HUES6 (cell line): Measurements from ENCODE around the gene ADAMTS2.

Experiments
- H3K27ac ChIP-seq: 2 replicates; pipeline ENCODE4 v1.7.0; 2013; ENCODE audit warnings: low read depth, mild to moderate bottlenecking, low read length, inconsistent platforms
- H3K27me3 ChIP-seq: 2 replicates; pipeline ENCODE4 v1.6.1; 2013; ENCODE audit warnings: low read length; ENCODE audit not compliant: control insufficient read depth, insufficient read depth
- H3K36me3 ChIP-seq: 2 replicates; pipeline ENCODE4 v1.6.1; 2013; ENCODE audit warnings: low read length; ENCODE audit not compliant: control insufficient read depth, insufficient read depth
- H3K4me1 ChIP-seq: 2 replicates; pipeline ENCODE4 v1.6.1; 2013; ENCODE audit warnings: low read length; ENCODE audit not compliant: control insufficient read depth, insufficient read depth
- H3K4me3 ChIP-seq: 2 replicates; pipeline ENCODE4 v1.5.1; 2013; ENCODE audit warnings: low read depth, low read length
- H3K9ac ChIP-seq: one replicate; pipeline ENCODE4 v1.6.1; 2013; ENCODE audit warnings: mild to moderate bottlenecking, low read length
- H3K9me3 ChIP-seq: 2 replicates; pipeline ENCODE4 v1.6.1; 2013; ENCODE audit warnings: low read depth, low read length; ENCODE audit not compliant: control insufficient read depth, insufficient read depth

ADAMTS2 gene

DNA sequence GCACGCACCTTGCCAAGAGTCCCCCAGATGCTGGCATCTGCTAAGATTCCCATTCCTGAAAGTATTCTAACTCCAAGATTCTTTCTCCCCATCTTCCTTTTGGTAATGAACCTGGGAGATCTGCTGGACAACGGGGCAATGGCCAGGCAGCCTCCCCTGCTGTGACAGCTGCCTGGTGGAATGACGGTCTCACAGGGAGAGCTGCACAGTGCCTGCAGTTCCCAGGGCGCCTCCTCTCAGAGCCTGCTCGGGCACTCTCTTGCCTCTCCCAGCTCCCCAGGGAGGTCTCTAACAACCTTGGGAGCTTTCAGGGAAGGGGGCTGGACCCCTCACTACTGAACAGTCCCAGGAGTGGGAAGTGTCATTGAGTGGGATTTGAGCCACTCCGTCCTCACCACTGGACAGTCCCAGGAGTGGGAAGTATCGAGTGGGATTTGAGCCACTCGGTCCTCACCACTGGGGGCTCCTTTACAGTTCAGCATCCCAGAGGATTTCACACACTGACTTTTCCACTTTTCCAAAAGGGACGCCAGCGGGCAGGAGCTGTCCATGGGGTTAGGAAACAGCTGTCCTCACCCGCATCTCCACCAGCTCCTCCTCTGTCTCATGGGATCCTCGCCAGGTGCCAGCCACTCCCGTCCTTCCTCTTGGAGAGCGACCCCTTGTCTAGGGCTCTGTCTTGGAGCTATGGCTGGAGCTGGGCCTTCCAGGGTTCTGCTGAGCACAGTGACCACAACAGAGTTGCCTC is 65.7 kb downstream of the ADAMTS2 start:
- Histone ChIP-seq H3K36me3 (no peaks in the 10 kb centered on the region), H3K4me3 (no peak overlapping the region), H3K9ac (no peak overlapping the region), H3K9me3 (no peaks in the 10 kb centered on the region), H3K27me3 (no peaks in the 10 kb centered on the region), H3K4me1 (no peaks in the 10 kb centered on the region), H3K27ac (no peak overlapping the region)

GRCh38 chr5:179278546-179278945 is 66.7 kb downstream of the ADAMTS2 start:
- no peak overlapping the region for H3K9ac ChIP-seq
- H3K4me1 ChIP-seq, result no peaks in the 10 kb centered on the region
- H3K36me3 ChIP-seq, result no peaks in the 10 kb centered on the region
- no peaks in the 10 kb centered on the region for H3K27me3 ChIP-seq
- H3K4me3 ChIP-seq, result no peak overlapping the region
- no peaks in the 10 kb centered on the region for H3K9me3 ChIP-seq
- H3K27ac ChIP-seq, result no peak overlapping the region

DNA sequence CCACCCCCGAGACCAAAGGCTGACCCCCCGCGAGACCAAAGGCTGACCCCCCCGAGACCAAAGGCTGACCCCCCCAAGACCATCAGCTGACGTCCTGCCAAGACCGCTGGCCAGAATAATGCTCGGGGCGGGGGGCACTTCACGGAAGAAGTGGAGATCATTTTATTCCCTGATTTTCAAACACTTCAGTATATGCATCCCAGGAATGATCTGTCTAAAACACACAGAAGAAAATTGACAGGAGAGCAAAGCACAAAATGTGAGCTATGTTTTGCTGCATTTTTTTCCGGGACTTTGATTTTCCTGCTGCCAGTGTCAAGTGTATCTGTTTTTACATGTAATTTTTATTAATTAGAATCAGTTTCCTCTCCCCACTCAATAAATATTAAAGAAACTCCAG is 67.1 kb downstream of the ADAMTS2 start:
- no peaks in the 10 kb centered on the region for H3K4me1 ChIP-seq
- no peak overlapping the region for H3K4me3 ChIP-seq
- no peaks in the 10 kb centered on the region for H3K36me3 ChIP-seq
- H3K9ac ChIP-seq, result no peak overlapping the region
- H3K27ac ChIP-seq, result no peak overlapping the region
- H3K27me3 ChIP-seq, result no peaks in the 10 kb centered on the region
- H3K9me3 ChIP-seq, result no peaks in the 10 kb centered on the region

GRCh38 chr5:179276838-179277395 is 68.3 kb downstream of the ADAMTS2 start:
- Histone ChIP-seq H3K4me3 (no peak overlapping the region), H3K27ac (no peak overlapping the region)

GRCh38 chr5:179275941-179276837 is 69.1 kb downstream of the ADAMTS2 start:
- H3K9ac ChIP-seq, result no peak overlapping the region
- no peak overlapping the region for H3K27ac ChIP-seq
- no peaks in the 10 kb centered on the region for H3K27me3 ChIP-seq

More at GRCh38 chr5:179276838-179277395, 68.3 kb downstream of the ADAMTS2 start:
- no peaks in the 10 kb centered on the region for H3K4me1 ChIP-seq
- no peak overlapping the region for H3K9ac ChIP-seq
- H3K36me3 ChIP-seq, result no peaks in the 10 kb centered on the region
- H3K27me3 ChIP-seq, result no peaks in the 10 kb centered on the region
- no peaks in the 10 kb centered on the region for H3K9me3 ChIP-seq

DNA sequence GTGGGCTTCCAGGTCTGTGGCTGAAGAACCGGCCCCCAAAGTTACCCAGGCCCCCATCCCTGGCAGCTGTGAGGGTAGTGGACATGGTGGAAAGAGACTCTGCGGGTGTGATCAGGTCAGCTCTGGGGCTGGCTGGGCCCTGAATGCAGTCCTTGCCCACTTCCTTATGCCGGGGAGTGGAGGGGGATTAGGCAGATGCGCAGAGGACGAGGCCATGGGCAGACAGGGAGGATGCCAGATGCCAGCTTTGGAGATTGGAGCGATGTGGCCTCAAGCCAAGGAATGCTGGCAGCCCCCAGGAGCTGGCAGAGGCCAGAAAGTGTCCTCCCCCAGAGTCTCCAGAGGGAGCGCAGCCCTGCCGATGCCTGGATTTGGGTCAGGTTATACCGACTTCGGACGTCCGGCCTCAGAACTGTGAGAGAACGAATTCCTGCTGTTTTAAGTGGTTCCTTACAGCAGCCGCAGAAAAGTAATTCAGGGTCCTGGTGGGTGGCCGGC is 69.8 kb downstream of the ADAMTS2 start:
- no peak overlapping the region for H3K9ac ChIP-seq
- no peaks in the 10 kb centered on the region for H3K27me3 ChIP-seq
- H3K36me3 ChIP-seq, result no peaks in the 10 kb centered on the region
- no peaks in the 10 kb centered on the region for H3K9me3 ChIP-seq
- H3K4me3 ChIP-seq, result no peak overlapping the region
- H3K4me1 ChIP-seq, result no peaks in the 10 kb centered on the region
- H3K27ac ChIP-seq, result no peak overlapping the region

More at GRCh38 chr5:179275941-179276837, 69.1 kb downstream of the ADAMTS2 start:
- Histone ChIP-seq H3K9me3 (no peaks in the 10 kb centered on the region), H3K4me1 (no peaks in the 10 kb centered on the region), H3K4me3 (no peak overlapping the region), H3K36me3 (no peaks in the 10 kb centered on the region)

- H3K27me3 ChIP-seq, result no peaks in the 10 kb centered on the region
- H3K9ac ChIP-seq, result no peak overlapping the region
- no peaks in the 10 kb centered on the region for H3K9me3 ChIP-seq
- no peaks in the 10 kb centered on the region for H3K36me3 ChIP-seq
- H3K27ac ChIP-seq, result no peak overlapping the region
- H3K4me3 ChIP-seq, result no peak overlapping the region
- H3K4me1 ChIP-seq, result no peaks in the 10 kb centered on the region
Measured at GRCh38 chr5:179274321-179275315, 70.6 kb downstream of the ADAMTS2 start.

DNA sequence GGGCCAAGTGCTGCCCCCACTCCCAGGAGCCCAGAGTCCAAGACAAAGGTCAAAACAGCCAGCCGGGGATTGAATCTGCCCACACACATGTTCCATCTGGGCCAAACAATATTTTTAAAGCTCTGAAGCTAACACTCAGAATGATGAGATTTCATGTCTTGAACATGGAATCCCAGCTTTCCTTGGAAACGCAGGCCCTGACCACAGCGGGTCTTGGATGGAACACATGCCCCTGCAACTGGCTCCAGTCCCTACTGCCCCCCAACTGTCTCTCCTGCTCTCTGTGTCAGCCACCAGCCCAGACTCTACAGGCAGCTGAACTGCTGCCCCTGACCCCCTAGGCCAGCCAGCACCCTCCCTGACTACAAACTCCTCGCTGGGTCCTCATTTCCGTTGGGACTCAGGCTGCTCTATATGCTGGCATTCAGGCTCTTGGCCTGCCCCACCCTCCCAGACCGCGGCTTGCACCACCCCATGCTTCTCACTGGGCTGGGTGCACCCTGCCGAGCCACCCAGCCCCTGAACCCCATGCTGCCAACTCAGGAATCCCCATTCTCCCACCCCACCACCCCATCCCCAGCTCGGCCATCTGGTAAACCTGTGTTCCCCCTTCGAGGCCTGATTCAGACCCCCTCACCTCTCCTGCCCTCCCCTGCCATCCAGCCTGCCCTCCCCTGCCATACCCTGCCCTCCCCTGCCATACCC is 71.7 kb downstream of the ADAMTS2 start:
- H3K9ac ChIP-seq, result no peak overlapping the region
- no peaks in the 10 kb centered on the region for H3K9me3 ChIP-seq
- H3K36me3 ChIP-seq, result no peaks in the 10 kb centered on the region
- no peak overlapping the region for H3K4me3 ChIP-seq
- H3K4me1 ChIP-seq, result no peaks in the 10 kb centered on the region
- H3K27me3 ChIP-seq, result no peaks in the 10 kb centered on the region
- no peak overlapping the region for H3K27ac ChIP-seq

DNA sequence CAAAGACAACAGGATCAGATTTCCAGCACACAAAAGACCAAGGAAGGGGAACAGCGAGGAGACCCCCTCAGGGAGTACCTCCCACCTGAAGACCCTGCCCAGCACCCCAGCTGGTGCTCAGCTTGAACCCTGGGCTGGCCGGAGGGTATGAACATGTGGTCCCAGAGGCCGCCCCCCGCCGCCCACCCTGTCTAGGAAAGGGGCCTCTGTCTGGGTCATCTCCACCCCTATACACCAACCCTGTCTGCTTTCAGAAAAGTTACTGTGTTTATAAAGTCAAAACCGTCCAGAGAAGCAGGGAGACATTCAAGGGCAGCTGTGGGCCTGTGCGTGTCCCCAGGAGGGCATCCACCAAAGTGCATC is 72.2 kb downstream of the ADAMTS2 start:
- H3K27me3 ChIP-seq, result no peaks in the 10 kb centered on the region
- no peaks in the 10 kb centered on the region for H3K9me3 ChIP-seq
- no peaks in the 10 kb centered on the region for H3K4me1 ChIP-seq
- H3K4me3 ChIP-seq, result no peak overlapping the region
- H3K9ac ChIP-seq, result no peak overlapping the region
- H3K27ac ChIP-seq, result no peak overlapping the region
- H3K36me3 ChIP-seq, result no peaks in the 10 kb centered on the region
